ENCODE measurements around the gene VEPH1. TPM values are rescaled to one million over a fixed set of nuclear protein-coding genes. Genes with fewer than 3 reads are reported as not detected.

The VEPH1 gene
- total RNA-seq, 1 donor = 23.2 TPM

DNA sequence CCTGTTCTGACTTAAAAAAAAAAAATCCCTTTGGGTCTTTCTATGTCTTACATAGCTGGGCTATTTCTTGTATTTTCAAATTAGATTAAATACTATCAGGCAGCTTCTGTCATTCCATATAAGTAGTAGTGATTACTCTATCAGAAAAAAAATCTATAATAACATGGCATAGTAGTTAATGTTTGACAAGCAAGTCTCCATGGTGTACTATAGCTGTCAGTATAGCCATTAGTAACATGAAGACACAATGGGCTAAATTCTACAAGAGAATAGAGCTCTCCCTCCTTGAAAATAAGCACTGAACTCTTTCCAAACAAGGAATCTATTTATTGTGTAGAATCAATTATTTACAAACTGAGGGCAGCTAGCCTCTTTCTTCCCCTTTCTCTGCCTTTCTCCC is 19.4 kb upstream of the VEPH1 start:
- Histone ChIP-seq H3K79me2 (ENCODE audit: insufficient read depth, low read length) (peaks cover 78% of the 10 kb centered on the region), H3K9me3 (ENCODE audit: low read depth, low read length) (peaks cover 1% of the 10 kb centered on the region), H4K20me1 (ENCODE audit: insufficient read depth, low read length) (no peaks in the 10 kb centered on the region), H3K27ac (ENCODE audit: low read depth, low read length) (no peak overlapping the region), H3K4me1 (ENCODE audit: insufficient read depth, low read length) (peaks cover 14% of the 10 kb centered on the region), H3K4me2 (ENCODE audit: insufficient read depth, low read length) (no peak overlapping the region), H3K4me3 (ENCODE audit: insufficient read depth, low read length) (no peak overlapping the region), H3K27me3 (ENCODE audit: insufficient read depth, low read length) (no peaks in the 10 kb centered on the region), H3K36me3 (ENCODE audit: insufficient read depth, low read length) (peaks cover 7% of the 10 kb centered on the region), H2AFZ (ENCODE audit: low read length) (no peak overlapping the region)
- DNase-seq (ENCODE audit: insufficient read length, low spot score, missing footprints) = no peak
- TF ChIP-seq, protein P1, sequence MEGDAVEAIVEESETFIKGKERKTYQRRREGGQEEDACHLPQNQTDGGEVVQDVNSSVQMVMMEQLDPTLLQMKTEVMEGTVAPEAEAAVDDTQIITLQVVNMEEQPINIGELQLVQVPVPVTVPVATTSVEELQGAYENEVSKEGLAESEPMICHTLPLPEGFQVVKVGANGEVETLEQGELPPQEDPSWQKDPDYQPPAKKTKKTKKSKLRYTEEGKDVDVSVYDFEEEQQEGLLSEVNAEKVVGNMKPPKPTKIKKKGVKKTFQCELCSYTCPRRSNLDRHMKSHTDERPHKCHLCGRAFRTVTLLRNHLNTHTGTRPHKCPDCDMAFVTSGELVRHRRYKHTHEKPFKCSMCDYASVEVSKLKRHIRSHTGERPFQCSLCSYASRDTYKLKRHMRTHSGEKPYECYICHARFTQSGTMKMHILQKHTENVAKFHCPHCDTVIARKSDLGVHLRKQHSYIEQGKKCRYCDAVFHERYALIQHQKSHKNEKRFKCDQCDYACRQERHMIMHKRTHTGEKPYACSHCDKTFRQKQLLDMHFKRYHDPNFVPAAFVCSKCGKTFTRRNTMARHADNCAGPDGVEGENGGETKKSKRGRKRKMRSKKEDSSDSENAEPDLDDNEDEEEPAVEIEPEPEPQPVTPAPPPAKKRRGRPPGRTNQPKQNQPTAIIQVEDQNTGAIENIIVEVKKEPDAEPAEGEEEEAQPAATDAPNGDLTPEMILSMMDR (IDR thresholded peaks at IDR 0.05; ENCODE audit: extremely low read depth, low read depth, low read length) = no peak

DNA sequence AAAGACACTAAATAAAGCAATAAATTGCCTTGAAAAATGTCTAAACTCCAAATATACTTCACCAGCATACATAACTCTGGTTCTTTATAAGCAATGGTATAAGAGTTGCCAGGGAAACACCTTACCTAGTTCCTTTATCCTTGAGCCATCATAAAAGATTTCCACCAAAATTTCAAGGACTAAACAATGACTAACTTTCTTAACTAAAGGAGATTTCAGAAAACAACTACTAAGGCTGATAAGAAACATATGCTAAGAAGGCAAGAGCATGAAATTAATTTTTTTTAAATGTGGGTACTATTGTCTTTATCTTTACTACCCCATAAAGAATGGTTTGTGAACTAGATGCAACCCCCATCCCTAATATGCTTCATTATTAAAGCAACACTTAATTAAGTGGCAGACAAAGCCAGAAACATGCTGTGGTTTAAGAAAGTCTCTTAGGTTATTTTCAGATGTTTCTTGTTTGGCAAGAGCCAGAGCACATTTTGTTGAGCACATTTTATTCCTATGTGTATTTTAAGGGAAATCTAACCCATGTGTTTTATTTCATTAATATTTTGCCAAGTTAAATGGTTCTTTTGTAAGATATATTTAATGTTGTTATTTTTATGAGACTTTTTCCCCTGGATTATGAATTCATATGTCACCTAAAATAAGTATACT is 17.4 kb upstream of the VEPH1 start:
- Histone ChIP-seq H3K36me3 (ENCODE audit: insufficient read depth, low read length) (peaks cover 7% of the 10 kb centered on the region), H3K4me3 (ENCODE audit: insufficient read depth, low read length) (no peak overlapping the region), H3K79me2 (ENCODE audit: insufficient read depth, low read length) (peaks cover 68% of the 10 kb centered on the region), H3K27ac (ENCODE audit: low read depth, low read length) (no peak overlapping the region), H3K4me2 (ENCODE audit: insufficient read depth, low read length) (no peak overlapping the region), H3K9me3 (ENCODE audit: low read depth, low read length) (peaks cover 1% of the 10 kb centered on the region), H2AFZ (ENCODE audit: low read length) (no peak overlapping the region), H3K27me3 (ENCODE audit: insufficient read depth, low read length) (no peaks in the 10 kb centered on the region), H3K4me1 (ENCODE audit: insufficient read depth, low read length) (no peaks in the 10 kb centered on the region), H4K20me1 (ENCODE audit: insufficient read depth, low read length) (no peaks in the 10 kb centered on the region)
- TF ChIP-seq, protein P1 (IDR thresholded peaks at IDR 0.05; ENCODE audit: extremely low read depth, low read depth, low read length) = no peak
- DNase-seq (ENCODE audit: insufficient read length, low spot score, missing footprints) = no peak

DNA sequence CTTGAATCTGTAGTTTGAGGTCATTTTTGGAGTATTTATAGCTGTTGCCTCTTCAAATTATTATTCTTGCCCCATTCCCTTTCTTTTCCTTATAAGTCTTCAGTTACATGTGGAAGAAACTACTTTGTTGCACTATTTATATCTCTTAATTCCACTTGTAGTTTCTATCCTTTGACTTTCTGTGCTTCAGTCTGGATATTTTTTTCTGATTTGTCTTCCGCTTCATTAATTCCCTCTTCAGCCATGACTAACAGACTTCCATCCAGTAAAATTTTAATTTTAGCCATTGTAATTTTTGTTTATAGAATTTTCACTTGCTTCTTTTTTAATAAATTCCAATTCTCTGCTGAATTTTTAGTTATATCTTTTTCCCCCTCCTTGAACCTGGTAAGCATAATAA is 15.7 kb upstream of the VEPH1 start:
- DNase-seq (ENCODE audit: insufficient read length, low spot score, missing footprints) = no peak
- Histone ChIP-seq H2AFZ (ENCODE audit: low read length) (no peak overlapping the region), H4K20me1 (ENCODE audit: insufficient read depth, low read length) (no peaks in the 10 kb centered on the region), H3K4me2 (ENCODE audit: insufficient read depth, low read length) (no peak overlapping the region), H3K4me1 (ENCODE audit: insufficient read depth, low read length) (no peaks in the 10 kb centered on the region), H3K36me3 (ENCODE audit: insufficient read depth, low read length) (peaks cover 3% of the 10 kb centered on the region), H3K79me2 (ENCODE audit: insufficient read depth, low read length) (peaks cover 66% of the 10 kb centered on the region), H3K9me3 (ENCODE audit: low read depth, low read length) (peaks cover under 1% of the 10 kb centered on the region), H3K27ac (ENCODE audit: low read depth, low read length) (no peak overlapping the region), H3K27me3 (ENCODE audit: insufficient read depth, low read length) (no peaks in the 10 kb centered on the region), H3K4me3 (ENCODE audit: insufficient read depth, low read length) (no peak overlapping the region)
- TF ChIP-seq, protein P1 (IDR thresholded peaks at IDR 0.05; ENCODE audit: extremely low read depth, low read depth, low read length) = no peak

DNA sequence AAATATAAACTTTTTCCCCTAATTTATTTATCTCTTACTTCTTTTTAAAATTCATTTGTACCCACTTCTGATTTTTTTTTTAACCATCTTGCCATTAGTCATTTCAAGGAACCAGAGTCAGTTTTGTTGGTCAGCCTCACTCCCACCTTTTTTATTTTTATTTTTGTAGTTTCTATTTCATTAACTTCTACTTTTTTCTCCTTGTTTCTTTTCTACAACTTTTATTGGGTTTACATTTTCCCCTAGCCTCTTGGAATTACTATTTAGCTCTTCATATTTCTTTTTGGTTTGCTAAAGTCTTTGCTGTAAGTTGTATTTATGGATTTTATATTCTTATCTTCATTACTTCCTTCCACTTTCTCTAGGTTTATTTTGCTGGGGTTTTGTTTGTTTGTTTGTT is 13.7 kb upstream of the VEPH1 start:
- no peaks in the 10 kb centered on the region for H3K4me1 ChIP-seq (ENCODE audit: insufficient read depth, low read length)
- H3K4me2 ChIP-seq (ENCODE audit: insufficient read depth, low read length) = no peak overlapping the region
- H2AFZ ChIP-seq (ENCODE audit: low read length) = no peak overlapping the region
- H3K27ac ChIP-seq (ENCODE audit: low read depth, low read length) = no peak overlapping the region
- DNase-seq (ENCODE audit: insufficient read length, low spot score, missing footprints) = no peak
- no peak overlapping the region for H3K4me3 ChIP-seq (ENCODE audit: insufficient read depth, low read length)
- H4K20me1 ChIP-seq (ENCODE audit: insufficient read depth, low read length) = no peaks in the 10 kb centered on the region
- H3K36me3 ChIP-seq (ENCODE audit: insufficient read depth, low read length) = no peaks in the 10 kb centered on the region
- H3K79me2 ChIP-seq (ENCODE audit: insufficient read depth, low read length) = peaks cover 60% of the 10 kb centered on the region
- no peaks in the 10 kb centered on the region for H3K27me3 ChIP-seq (ENCODE audit: insufficient read depth, low read length)
- TF ChIP-seq, protein P1 (IDR thresholded peaks at IDR 0.05; ENCODE audit: extremely low read depth, low read depth, low read length) = no peak
- no peaks in the 10 kb centered on the region for H3K9me3 ChIP-seq (ENCODE audit: low read depth, low read length)
